Osteocyte (in vitro differentiated cells): Measurements from ENCODE around the gene WNK1. TPM values are rescaled to one million over a fixed set of nuclear protein-coding genes. Genes with fewer than 3 reads are reported as not detected.

Source experiments
- DNase-seq: peaks from one replicate; pipeline ENCODE4 v3.0.0; 2021; ENCODE audit warnings: mixed read lengths; ENCODE audit not compliant: unreplicated experiment; ENCODE audit errors: extremely low spot score
- H3K27ac Mint-ChIP-seq: one replicate; pipeline ENCODE4 v1.8.0; 2021; ENCODE audit warnings: mild to moderate bottlenecking, mixed read lengths; ENCODE audit not compliant: unreplicated experiment
- H3K27me3 Mint-ChIP-seq: one replicate; pipeline ENCODE4 v1.8.0; 2021; ENCODE audit warnings: mixed read lengths; ENCODE audit not compliant: unreplicated experiment
- H3K36me3 Mint-ChIP-seq: one replicate; pipeline ENCODE4 v1.8.0; 2021; ENCODE audit warnings: mixed read lengths; ENCODE audit not compliant: unreplicated experiment
- H3K4me1 Mint-ChIP-seq: one replicate; pipeline ENCODE4 v1.8.0; 2021; ENCODE audit warnings: mixed read lengths; ENCODE audit not compliant: unreplicated experiment
- H3K4me3 Mint-ChIP-seq: one replicate; pipeline ENCODE4 v1.8.0; 2021; ENCODE audit warnings: mild to moderate bottlenecking, moderate library complexity, mixed read lengths; ENCODE audit not compliant: unreplicated experiment
- H3K9me3 Mint-ChIP-seq: one replicate; pipeline ENCODE4 v1.8.0; 2021; ENCODE audit warnings: mixed read lengths; ENCODE audit not compliant: unreplicated experiment
- CTCF ChIP-seq: fragments of 200-600 bp; sonication (generic); IDR thresholded peaks from 2 replicates; pipeline ENCODE4 v1.5.0; 2021; ENCODE audit warnings: antibody characterized with exemption, mild to moderate bottlenecking, moderate library complexity
- total RNA-seq: library from RNA; stranded (reverse); gene quantifications from 2 replicates; pipeline ENCODE4 v1.2.1, GENCODE V29; 2021

The WNK1 gene
- total RNA-seq, 1 donor from 2014 or later, result 188 TPM

GRCh38 chr12:749751-750270 lies 2.6 kb upstream of the WNK1 start:
- no peak for TF ChIP-seq CTCF
- Mint-ChIP-seq H3K4me1 (peaks cover 5% of the 10 kb centered on the region), H3K27ac (peak overlapping the region; percentile 48), H3K27me3 (no peaks in the 10 kb centered on the region), H3K9me3 (no peaks in the 10 kb centered on the region), H3K4me3 (no peak overlapping the region), H3K36me3 (peaks cover 8% of the 10 kb centered on the region)
- DNase-seq, result no peak

GRCh38 chr12:750366-751191 lies 1.8 kb upstream of the WNK1 start:
- Mint-ChIP-seq H3K36me3 (peaks cover 8% of the 10 kb centered on the region), H3K27me3 (no peaks in the 10 kb centered on the region), H3K4me1 (peaks cover 8% of the 10 kb centered on the region), H3K4me3 (no peak overlapping the region), H3K27ac (no peak overlapping the region), H3K9me3 (no peaks in the 10 kb centered on the region)
- no peak for TF ChIP-seq CTCF
- DNase-seq, result no peak

GRCh38 chr12:751192-751998 lies 984 bp upstream of the WNK1 start:
- H3K9me3 Mint-ChIP-seq, result no peaks in the 10 kb centered on the region
- H3K27ac Mint-ChIP-seq, result no peak overlapping the region

GRCh38 chr12:752695-753610 lies 574 bp downstream of the WNK1 start:
- peak overlapping the region; percentile 95 for H3K4me3 Mint-ChIP-seq
- TF ChIP-seq CTCF, result peak; percentile 21
- no peaks in the 10 kb centered on the region for H3K27me3 Mint-ChIP-seq
- H3K4me1 Mint-ChIP-seq, result peaks cover 29% of the 10 kb centered on the region
- peaks cover 9% of the 10 kb centered on the region for H3K36me3 Mint-ChIP-seq
- H3K9me3 Mint-ChIP-seq, result no peaks in the 10 kb centered on the region
- H3K27ac Mint-ChIP-seq, result peak overlapping the region; percentile 94
- peak; percentile 86 for DNase-seq

More at GRCh38 chr12:751192-751998, 984 bp upstream of the WNK1 start:
- Mint-ChIP-seq H3K36me3 (peaks cover 9% of the 10 kb centered on the region), H3K27me3 (no peaks in the 10 kb centered on the region), H3K4me3 (no peak overlapping the region), H3K4me1 (peaks cover 16% of the 10 kb centered on the region)
- peak; percentile 96 for DNase-seq
- peak; percentile 86 for TF ChIP-seq CTCF
